ENCODE measurements around the gene TSPAN15.

TSPAN15 gene

DNA sequence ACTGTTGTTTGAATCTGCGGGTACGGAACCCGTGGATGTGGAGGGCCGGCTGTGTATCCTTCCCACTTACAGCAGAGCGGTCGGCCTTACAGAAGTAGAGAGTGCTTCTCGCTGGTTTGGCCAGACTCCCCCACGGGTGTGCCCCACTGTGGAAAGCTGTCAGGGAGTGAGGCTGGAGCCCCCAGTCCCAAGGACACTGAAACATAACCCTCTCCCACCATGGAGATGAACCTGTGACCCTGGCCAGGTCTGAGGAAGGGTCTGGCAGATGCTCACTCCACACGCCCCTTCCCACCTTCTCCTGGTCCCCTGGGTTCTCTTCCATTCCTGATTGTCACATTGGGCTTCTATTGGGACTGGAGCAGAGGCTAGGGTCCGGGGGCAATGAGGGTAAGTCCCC, 39.6 kb downstream of the TSPAN15 start:
- no peaks in the 10 kb centered on the region for H4K20me1 ChIP-seq (ENCODE audit: low read depth, low read length)
- H3K4me2 ChIP-seq (ENCODE audit: low read depth, low read length, poor library complexity, severe bottlenecking): no peak overlapping the region
- no peaks in the 10 kb centered on the region for H3K27me3 ChIP-seq (ENCODE audit: low read length)
- TF ChIP-seq, protein P1, sequence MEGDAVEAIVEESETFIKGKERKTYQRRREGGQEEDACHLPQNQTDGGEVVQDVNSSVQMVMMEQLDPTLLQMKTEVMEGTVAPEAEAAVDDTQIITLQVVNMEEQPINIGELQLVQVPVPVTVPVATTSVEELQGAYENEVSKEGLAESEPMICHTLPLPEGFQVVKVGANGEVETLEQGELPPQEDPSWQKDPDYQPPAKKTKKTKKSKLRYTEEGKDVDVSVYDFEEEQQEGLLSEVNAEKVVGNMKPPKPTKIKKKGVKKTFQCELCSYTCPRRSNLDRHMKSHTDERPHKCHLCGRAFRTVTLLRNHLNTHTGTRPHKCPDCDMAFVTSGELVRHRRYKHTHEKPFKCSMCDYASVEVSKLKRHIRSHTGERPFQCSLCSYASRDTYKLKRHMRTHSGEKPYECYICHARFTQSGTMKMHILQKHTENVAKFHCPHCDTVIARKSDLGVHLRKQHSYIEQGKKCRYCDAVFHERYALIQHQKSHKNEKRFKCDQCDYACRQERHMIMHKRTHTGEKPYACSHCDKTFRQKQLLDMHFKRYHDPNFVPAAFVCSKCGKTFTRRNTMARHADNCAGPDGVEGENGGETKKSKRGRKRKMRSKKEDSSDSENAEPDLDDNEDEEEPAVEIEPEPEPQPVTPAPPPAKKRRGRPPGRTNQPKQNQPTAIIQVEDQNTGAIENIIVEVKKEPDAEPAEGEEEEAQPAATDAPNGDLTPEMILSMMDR (IDR thresholded peaks at IDR 0.05; ENCODE audit: insufficient read depth, low read length, poor library complexity, severe bottlenecking): no peak
- TF ChIP-seq EZH2phosphoT487 (conservative IDR thresholded peaks at IDR 0.05; ENCODE audit: low read length): no peak
- peaks cover 4% of the 10 kb centered on the region; the same call in 1 of the 2 replicates for H3K9me3 ChIP-seq (ENCODE audit: insufficient read depth, low read length)
- H3K9ac ChIP-seq (ENCODE audit: low read length): no peak overlapping the region
- no peak overlapping the region for H2AFZ ChIP-seq (ENCODE audit: low read depth, low read length, severe bottlenecking)
- H3K4me3 ChIP-seq (ENCODE audit: insufficient read depth, low read length, poor library complexity, severe bottlenecking): no peak overlapping the region
- H3F3A ChIP-seq (ENCODE audit: insufficient read depth): no peaks in the 10 kb centered on the region
- H3K36me3 ChIP-seq (ENCODE audit: low read length): no peaks in the 10 kb centered on the region
- H3K9me2 ChIP-seq (replicated peaks; ENCODE audit: insufficient read depth, low read length): no peaks in the 10 kb centered on the region
- no peaks in the 10 kb centered on the region for H3K79me2 ChIP-seq (ENCODE audit: insufficient read depth, low read length)
- no peak overlapping the region for H3K27ac ChIP-seq (ENCODE audit: low read depth, low read length)

DNA sequence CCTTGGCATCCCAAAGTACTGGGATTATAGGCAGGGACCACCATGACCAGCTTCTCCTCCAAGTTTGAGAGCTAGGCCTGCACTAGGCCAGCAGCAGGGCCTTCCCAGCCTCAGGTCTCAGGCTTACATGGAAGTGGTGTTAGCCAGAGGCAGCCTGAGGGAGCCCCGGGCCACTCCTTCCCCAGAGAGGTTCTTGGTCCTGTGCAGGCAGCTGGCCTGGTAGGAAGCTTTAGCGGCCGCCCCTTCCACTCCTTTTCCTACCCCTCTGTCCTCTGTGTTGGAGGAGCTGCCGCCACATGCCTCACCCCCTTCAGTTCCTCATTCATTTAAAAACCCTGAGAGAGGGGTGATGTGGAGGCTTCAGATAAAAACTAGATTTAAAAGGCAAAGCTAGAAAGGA, 40.3 kb downstream of the TSPAN15 start:
- no peaks in the 10 kb centered on the region for H3K9me2 ChIP-seq (replicated peaks; ENCODE audit: insufficient read depth, low read length)
- H4K20me1 ChIP-seq (ENCODE audit: low read depth, low read length): no peaks in the 10 kb centered on the region
- H3K4me2 ChIP-seq (ENCODE audit: low read depth, low read length, poor library complexity, severe bottlenecking): no peak overlapping the region
- peaks cover 4% of the 10 kb centered on the region; the same call in 1 of the 2 replicates for H3K9me3 ChIP-seq (ENCODE audit: insufficient read depth, low read length)
- TF ChIP-seq, protein P1 (IDR thresholded peaks at IDR 0.05; ENCODE audit: insufficient read depth, low read length, poor library complexity, severe bottlenecking): no peak
- TF ChIP-seq EZH2phosphoT487 (conservative IDR thresholded peaks at IDR 0.05; ENCODE audit: low read length): no peak
- no peak overlapping the region for H3K4me3 ChIP-seq (ENCODE audit: insufficient read depth, low read length, poor library complexity, severe bottlenecking)
- H3K27ac ChIP-seq (ENCODE audit: low read depth, low read length): no peak overlapping the region
- no peaks in the 10 kb centered on the region for H3F3A ChIP-seq (ENCODE audit: insufficient read depth)
- no peaks in the 10 kb centered on the region for H3K27me3 ChIP-seq (ENCODE audit: low read length)
- no peaks in the 10 kb centered on the region for H3K36me3 ChIP-seq (ENCODE audit: low read length)
- no peak overlapping the region for H3K9ac ChIP-seq (ENCODE audit: low read length)
- H2AFZ ChIP-seq (ENCODE audit: low read depth, low read length, severe bottlenecking): no peak overlapping the region
- H3K79me2 ChIP-seq (ENCODE audit: insufficient read depth, low read length): no peaks in the 10 kb centered on the region

DNA sequence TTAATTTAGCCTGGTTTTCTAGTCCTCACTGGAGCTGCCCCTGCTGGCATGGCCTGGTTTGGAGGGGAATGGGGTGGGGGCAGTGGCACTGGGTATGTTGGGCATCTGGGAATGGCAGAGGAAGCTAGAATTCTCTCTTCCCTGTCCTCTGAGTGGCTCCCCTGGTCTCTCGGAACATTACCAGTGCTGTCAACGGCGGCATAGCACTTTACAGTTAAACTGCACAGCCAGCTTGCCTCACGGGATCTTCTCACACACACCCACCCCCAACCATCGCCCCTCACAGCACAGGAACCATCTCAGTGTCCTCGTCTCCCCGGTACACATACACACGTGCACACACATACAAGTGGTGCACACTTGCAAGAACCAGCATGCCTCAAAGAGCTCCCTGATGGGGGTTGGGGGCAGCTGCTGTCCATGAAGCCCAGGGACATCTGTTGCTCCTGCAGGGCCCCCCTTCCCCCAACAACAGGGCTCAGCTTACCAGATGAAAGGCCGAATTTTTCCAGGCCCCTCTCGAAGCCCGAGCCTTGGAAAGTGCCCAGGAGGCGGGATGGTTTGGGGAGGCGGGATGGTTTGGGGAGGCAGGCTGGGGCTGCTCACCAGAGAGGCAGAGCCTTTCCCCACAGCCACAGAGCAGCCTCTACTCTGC, 41.0 kb downstream of the TSPAN15 start:
- Histone ChIP-seq H2AFZ (ENCODE audit: low read depth, low read length, severe bottlenecking) (no peak overlapping the region), H3K9me3 (ENCODE audit: insufficient read depth, low read length) (peaks cover 4% of the 10 kb centered on the region; the same call in 1 of the 2 replicates), H3K27ac (ENCODE audit: low read depth, low read length) (no peak overlapping the region), H3K27me3 (ENCODE audit: low read length) (no peaks in the 10 kb centered on the region), H4K20me1 (ENCODE audit: low read depth, low read length) (no peaks in the 10 kb centered on the region), H3K4me3 (ENCODE audit: insufficient read depth, low read length, poor library complexity, severe bottlenecking) (no peak overlapping the region), H3K4me2 (ENCODE audit: low read depth, low read length, poor library complexity, severe bottlenecking) (no peak overlapping the region), H3F3A (ENCODE audit: insufficient read depth) (no peaks in the 10 kb centered on the region), H3K9ac (ENCODE audit: low read length) (no peak overlapping the region), H3K79me2 (ENCODE audit: insufficient read depth, low read length) (no peaks in the 10 kb centered on the region), H3K36me3 (ENCODE audit: low read length) (no peaks in the 10 kb centered on the region), H3K9me2 (replicated peaks; ENCODE audit: insufficient read depth, low read length) (no peaks in the 10 kb centered on the region)
- no peak for TF ChIP-seq EZH2phosphoT487 (conservative IDR thresholded peaks at IDR 0.05; ENCODE audit: low read length)
- TF ChIP-seq, protein P1 (IDR thresholded peaks at IDR 0.05; ENCODE audit: insufficient read depth, low read length, poor library complexity, severe bottlenecking): no peak

All from SU-DHL-6 (cell line).